Stimulated activated CD8-positive, alpha-beta memory T cell treated with anti-CD3 and anti-CD28 coated beads, Interleukin-12 subunit alpha, Interleukin-12 subunit beta, amount 100 ng/mL, for 4 hours (primary cell): ENCODE data around the gene CEBPG.

Experiments used
- DNase-seq: peaks from one replicate; pipeline ENCODE4 v3.0.0-alpha.2; 2020; ENCODE audit warnings: low read depth

CEBPG gene

GRCh38 chr19:33407140-33407551, 33.6 kb downstream of the CEBPG start:
- DNase-seq: no peak

- DNase-seq: no peak
These were observed 34.2 kb downstream of the CEBPG start for GRCh38 chr19:33407716-33408115.

GRCh38 chr19:33408116-33408515, 34.6 kb downstream of the CEBPG start:
- DNase-seq: no peak

- DNase-seq: no peak
These were observed 35.3 kb downstream of the CEBPG start for GRCh38 chr19:33408538-33409434.

- no peak for DNase-seq
These were observed 36.6 kb downstream of the CEBPG start for GRCh38 chr19:33409906-33410685.

- DNase-seq: no peak
These were observed 37.4 kb downstream of the CEBPG start for GRCh38 chr19:33410915-33411401.

- DNase-seq: no peak
These were observed 38.2 kb downstream of the CEBPG start for GRCh38 chr19:33411621-33412180.

GRCh38 chr19:33412601-33413425, 39.3 kb downstream of the CEBPG start:
- no peak for DNase-seq

GRCh38 chr19:33413426-33413725, 39.9 kb downstream of the CEBPG start:
- no peak for DNase-seq

- DNase-seq: no peak
These were observed 40.6 kb downstream of the CEBPG start for GRCh38 chr19:33413868-33414666.

GRCh38 chr19:33414667-33415605, 41.4 kb downstream of the CEBPG start:
- no peak for DNase-seq

GRCh38 chr19:33416307-33417215, 43.1 kb downstream of the CEBPG start:
- peak; percentile 37 for DNase-seq

- no peak for DNase-seq
These were observed 44.2 kb downstream of the CEBPG start for GRCh38 chr19:33417751-33418150.

- no peak for DNase-seq
These were observed 45.0 kb downstream of the CEBPG start for GRCh38 chr19:33418461-33418860.

GRCh38 chr19:33418871-33419787, 45.6 kb downstream of the CEBPG start:
- DNase-seq: no peak

GRCh38 chr19:33419788-33420130, 46.2 kb downstream of the CEBPG start:
- DNase-seq: no peak

- no peak for DNase-seq
These were observed 47.3 kb downstream of the CEBPG start for GRCh38 chr19:33420821-33421220.

GRCh38 chr19:33421368-33421767, 47.9 kb downstream of the CEBPG start:
- DNase-seq: no peak
